Breast epithelium (tissue), 4 donors: ENCODE results near the gene GREM2. TPM values are rescaled to one million over a fixed set of nuclear protein-coding genes. Genes with fewer than 3 reads are reported as not detected.
A peak's percentile ranks its signal among the peaks of the same experiment; 100 is the strongest.

Experiments
- DNase-seq, 2 donors: peaks; one replicate each; pipeline ENCODE4 v3.0.0-alpha.2; 2019; ENCODE audit warnings: low spot score in 2 of 2
- H3K27ac ChIP-seq, 2 donors: fragments of 200-600 bp; sonication (generic) in 1 of 2; one replicate each; pipeline ENCODE4 v1.5.1; 2016 to 2019; ENCODE audit warnings: mild to moderate bottlenecking in 1 of 2
- H3K27me3 ChIP-seq, 2 donors: fragments of 200-600 bp; sonication (generic) in 1 of 2; one replicate each; pipeline versions ENCODE4 v1.5.1 to v1.6.0; 2017 to 2019; ENCODE audit warnings: control low read depth in 1 of 2, mild to moderate bottlenecking in 1 of 2
- H3K36me3 ChIP-seq: fragments of 200-600 bp; one replicate; pipeline ENCODE4 v1.5.1; 2019
- H3K4me1 ChIP-seq, 2 donors: fragments of 200-600 bp; sonication (generic); one replicate each; pipeline ENCODE4 v1.5.1; 2016 to 2019; ENCODE audit warnings: control low read depth in 1 of 2
- H3K4me3 ChIP-seq, 3 donors: fragments of 200-600 bp; sonication (generic); 1 replicate in 2 of 3; 2 replicates in 1 of 3; pipeline ENCODE4 v1.5.1; 2016 to 2019; ENCODE audit warnings: mild to moderate bottlenecking in 3 of 3, moderate library complexity in 2 of 3
- H3K9me3 ChIP-seq, 2 donors: fragments of 200-600 bp; sonication (generic) in 1 of 2; one replicate each; pipeline ENCODE4 v1.5.1; 2016 to 2019; ENCODE audit warnings: control low read depth in 1 of 2
- CTCF ChIP-seq, 3 donors: fragments of 450-650 bp; IDR thresholded peaks; one replicate each; pipeline ENCODE4 v1.5.1; 2016 to 2017; ENCODE audit warnings: antibody characterized with exemption in 3 of 3, mild to moderate bottlenecking in 3 of 3, moderate library complexity in 3 of 3
- POLR2A ChIP-seq: fragments of 450-650 bp; IDR thresholded peaks from one replicate; pipeline ENCODE4 v1.6.1; 2016; ENCODE audit warnings: antibody characterized with exemption, mild to moderate bottlenecking, moderate library complexity
- POLR2AphosphoS5 ChIP-seq, 3 donors: sonication (generic); formaldehyde crosslinking; IDR thresholded peaks; one replicate each; pipeline ENCODE4 v1.6.1; 2017; ENCODE audit warnings: antibody characterized with exemption in 3 of 3
- intact Hi-C: fragments of 100-400 bp; cut with DNase I; formaldehyde crosslinking; loops from one replicate; pipeline ENCODE4 v1.15.1; 2023; ENCODE audit warnings: low total_unique reads
- total RNA-seq, 3 donors: library from RNA; depleted of rRNA; stranded (reverse); fragments of >200 nt; gene quantifications; one replicate each; pipeline ENCODE4 v1.1.0, GENCODE V29; 2016

Gene GREM2
- total RNA-seq, 3 donors from 2014 or later, result 0.16 to 2.0 (median 1.0) TPM

- Histone ChIP-seq H3K36me3 (no peaks in the 10 kb centered on the region), H3K27ac (no peak overlapping the region), H3K4me1 (no peaks in the 10 kb centered on the region), H3K9me3 (no peaks in the 10 kb centered on the region), H3K27me3 (no peaks in the 10 kb centered on the region), H3K4me3 (peak overlapping the region in 2 of 3 donors; percentile 19 to 23)
- intact Hi-C loops, result no loop called here
- no peak for DNase-seq
- TF ChIP-seq CTCF (IDR thresholded peaks at IDR 0.05) (no peak), POLR2A (no peak), POLR2AphosphoS5 (IDR thresholded peaks at IDR 0.05) (no peak)
Observed at GRCh38 chr1:240492832-240493440, 119.0 kb downstream of the GREM2 start.

DNA sequence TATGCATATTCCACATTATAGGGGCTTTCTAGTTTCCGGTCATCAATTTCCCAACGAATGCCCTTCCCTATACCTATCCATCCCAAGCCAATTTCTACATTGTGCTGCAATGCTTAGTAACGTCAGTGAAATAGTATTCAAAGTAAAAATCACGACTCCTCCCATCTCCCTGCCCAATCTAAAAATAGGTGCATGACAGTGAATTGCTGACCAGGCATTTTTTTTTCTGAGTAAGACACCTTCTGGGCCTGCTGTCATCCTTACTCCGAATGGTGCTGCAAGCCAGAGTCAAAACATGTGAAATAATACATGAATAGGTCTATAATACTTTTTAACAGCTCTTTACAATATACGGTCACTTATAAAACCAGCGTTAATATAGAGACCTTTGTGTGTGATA, 120.2 kb downstream of the GREM2 start:
- Histone ChIP-seq H3K4me1 (no peaks in the 10 kb centered on the region), H3K36me3 (no peaks in the 10 kb centered on the region), H3K27ac (no peak overlapping the region), H3K9me3 (no peaks in the 10 kb centered on the region), H3K4me3 (no peak overlapping the region), H3K27me3 (no peaks in the 10 kb centered on the region)
- DNase-seq, result no peak
- TF ChIP-seq CTCF (IDR thresholded peaks at IDR 0.05), result no peak
- no peak for TF ChIP-seq POLR2AphosphoS5 (IDR thresholded peaks at IDR 0.05)
- no peak for TF ChIP-seq POLR2A
- intact Hi-C loops, result no loop called here

GRCh38 chr1:240491156-240491555, 120.8 kb downstream of the GREM2 start:
- no peaks in the 10 kb centered on the region for H3K27me3 ChIP-seq
- H3K27ac ChIP-seq, result no peak overlapping the region
- no peak overlapping the region for H3K4me3 ChIP-seq
- TF ChIP-seq POLR2AphosphoS5 (IDR thresholded peaks at IDR 0.05) (no peak), CTCF (IDR thresholded peaks at IDR 0.05) (no peak), POLR2A (no peak)
- H3K36me3 ChIP-seq, result no peaks in the 10 kb centered on the region
- no peak for DNase-seq
- intact Hi-C loops, result no loop called here
- no peaks in the 10 kb centered on the region for H3K9me3 ChIP-seq
- no peaks in the 10 kb centered on the region for H3K4me1 ChIP-seq

DNA sequence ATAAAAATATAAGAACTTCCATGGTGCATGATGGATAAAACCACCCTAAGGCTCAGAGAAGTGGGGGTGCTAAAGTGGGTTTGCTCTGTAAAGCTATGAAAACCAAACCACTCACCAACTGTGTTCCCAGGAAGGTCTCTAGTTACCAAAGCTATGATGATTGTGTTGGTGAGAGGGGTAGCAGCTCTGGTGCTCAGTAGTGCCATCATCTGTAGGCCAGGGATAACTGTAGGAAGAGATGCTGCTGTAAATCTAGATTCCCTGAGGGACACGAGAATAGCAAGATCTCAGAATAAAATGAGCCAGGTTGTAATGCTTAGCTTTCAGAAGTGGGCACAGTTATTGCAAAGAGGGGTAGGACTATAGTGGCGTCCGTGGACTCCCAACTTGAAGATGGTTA, 124.5 kb downstream of the GREM2 start:
- Histone ChIP-seq H3K4me3 (no peak overlapping the region), H3K36me3 (no peaks in the 10 kb centered on the region), H3K27ac (no peak overlapping the region), H3K4me1 (no peaks in the 10 kb centered on the region), H3K9me3 (no peaks in the 10 kb centered on the region), H3K27me3 (no peaks in the 10 kb centered on the region)
- intact Hi-C loops, result no loop called here
- DNase-seq, result no peak
- no peak for TF ChIP-seq POLR2AphosphoS5 (IDR thresholded peaks at IDR 0.05)
- no peak for TF ChIP-seq POLR2A
- TF ChIP-seq CTCF (IDR thresholded peaks at IDR 0.05), result no peak

DNA sequence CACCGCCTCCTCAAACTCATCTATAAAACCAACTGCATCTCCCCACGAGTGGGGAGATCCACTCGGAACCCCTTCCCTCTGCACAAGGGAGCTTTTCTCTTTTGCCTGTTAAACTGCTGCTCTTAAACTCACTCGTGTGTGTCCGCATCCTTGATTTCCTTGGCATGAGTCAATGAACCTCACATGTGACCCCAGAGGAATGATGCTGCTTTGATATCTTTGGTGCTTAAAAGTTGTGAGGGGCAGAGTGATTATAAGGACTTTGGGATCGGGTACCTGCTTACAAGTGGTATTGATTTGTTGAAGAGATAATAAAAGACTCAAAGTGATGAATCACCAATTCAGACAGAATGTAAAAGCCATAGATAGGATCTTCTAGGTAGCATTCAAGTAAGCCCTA, 125.3 kb downstream of the GREM2 start:
- no peak for DNase-seq
- Histone ChIP-seq H3K27me3 (no peaks in the 10 kb centered on the region), H3K4me1 (no peaks in the 10 kb centered on the region), H3K27ac (no peak overlapping the region), H3K4me3 (no peak overlapping the region), H3K36me3 (no peaks in the 10 kb centered on the region), H3K9me3 (no peaks in the 10 kb centered on the region)
- TF ChIP-seq POLR2A (no peak), CTCF (IDR thresholded peaks at IDR 0.05) (no peak), POLR2AphosphoS5 (IDR thresholded peaks at IDR 0.05) (no peak)
- intact Hi-C loops, result no loop called here
